Stimulated activated CD8-positive, alpha-beta memory T cell treated with anti-CD3 and anti-CD28 coated beads, Interleukin-4, amount 100 ng/mL, for 4 hours (primary cell): ENCODE data around the gene PRAF2.

ENCODE experiments used
- DNase-seq, 2 donors: peaks; one replicate each; pipeline ENCODE4 v3.0.0-alpha.2; 2020; ENCODE audit warnings: low read depth in 2 of 2, low spot score in 1 of 2

PRAF2 gene

DNA sequence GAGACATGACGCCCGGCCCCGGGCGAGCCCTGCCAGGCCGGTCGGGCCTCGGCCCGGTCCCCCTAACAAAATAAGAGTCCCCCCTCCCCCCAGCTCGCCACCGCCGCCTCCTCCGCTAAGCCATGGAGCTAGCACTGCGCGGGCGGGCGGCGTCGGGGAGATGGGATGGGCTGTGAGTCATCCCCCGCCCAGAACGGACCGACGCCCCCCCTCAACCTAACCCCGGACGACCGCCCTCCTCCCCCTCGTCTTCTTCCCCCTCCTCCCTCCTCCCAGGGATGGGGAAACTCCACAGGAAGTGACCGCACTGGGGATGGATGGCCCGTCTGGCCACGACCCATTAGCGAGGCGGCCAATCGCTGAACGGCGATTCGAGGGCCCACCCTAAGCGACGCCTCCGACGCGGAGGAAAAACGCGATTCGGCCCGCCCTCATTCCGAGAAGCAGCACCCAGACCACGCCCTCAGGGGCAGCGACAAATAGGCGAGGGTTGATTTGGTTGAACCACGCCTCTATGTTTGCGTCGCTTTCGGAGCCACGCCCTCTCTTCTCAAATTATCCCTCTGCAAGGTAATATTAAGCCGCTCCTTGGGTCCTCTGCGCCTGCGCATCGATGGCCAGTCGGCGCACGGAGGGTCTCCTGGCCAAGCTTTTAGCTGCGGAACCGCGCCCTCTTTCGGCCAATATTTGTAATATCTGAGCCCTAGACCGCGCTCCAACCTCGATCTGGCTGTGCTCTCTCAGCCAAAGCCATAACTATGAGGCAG lies 30.4 kb downstream of the PRAF2 start, which contains the start of gene TFE3:
TSS of gene TFE3 (minus strand) at position 138 of the 767 bp plus-strand sequence. CDS start at position 7, 131 bp downstream.
- DNase-seq = peak; percentile 89 to 94

GRCh38 chrX:49042581-49043219 lies 31.1 kb downstream of the PRAF2 start:
- DNase-seq = no peak

DNA sequence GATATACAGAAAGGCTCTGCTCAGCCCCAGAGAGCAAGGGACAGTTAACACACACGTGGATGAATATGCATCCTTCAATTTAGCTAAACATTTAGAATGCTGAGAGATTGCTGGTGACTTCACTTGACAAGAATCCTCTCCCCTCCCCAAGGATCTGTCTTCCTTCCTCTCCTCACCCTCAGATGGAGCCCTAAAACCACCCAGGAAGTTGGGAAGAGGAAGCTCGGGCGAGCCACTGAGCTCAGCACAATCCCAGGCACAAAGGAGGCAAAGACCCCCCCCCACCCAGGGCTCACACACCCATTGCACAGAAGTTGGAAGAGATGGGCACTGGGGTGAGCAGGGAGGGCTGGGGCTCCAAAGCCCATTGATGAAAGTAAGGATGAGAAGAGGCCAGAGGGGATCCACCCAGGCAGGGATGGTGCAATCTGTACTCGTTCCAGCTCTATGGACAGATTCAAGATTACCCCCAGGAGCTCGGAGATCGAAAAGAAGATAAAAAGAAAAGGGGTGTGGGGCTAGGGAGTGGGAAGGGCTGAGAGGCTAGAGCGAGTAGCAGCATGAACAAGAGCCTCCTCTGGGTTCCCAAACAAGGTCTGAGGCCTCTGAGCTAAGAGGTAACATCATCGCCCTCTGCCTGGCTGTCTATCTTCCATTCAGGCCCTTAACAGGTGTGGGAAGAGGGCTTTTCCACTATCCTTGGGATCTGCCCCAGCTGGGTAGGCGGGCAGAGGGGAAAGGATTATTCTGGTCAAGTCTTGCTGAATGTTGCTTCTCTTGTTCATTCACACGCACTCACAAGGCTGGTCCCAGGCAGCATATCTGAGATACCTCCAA lies 31.8 kb downstream of the PRAF2 start:
- no peak for DNase-seq

DNA sequence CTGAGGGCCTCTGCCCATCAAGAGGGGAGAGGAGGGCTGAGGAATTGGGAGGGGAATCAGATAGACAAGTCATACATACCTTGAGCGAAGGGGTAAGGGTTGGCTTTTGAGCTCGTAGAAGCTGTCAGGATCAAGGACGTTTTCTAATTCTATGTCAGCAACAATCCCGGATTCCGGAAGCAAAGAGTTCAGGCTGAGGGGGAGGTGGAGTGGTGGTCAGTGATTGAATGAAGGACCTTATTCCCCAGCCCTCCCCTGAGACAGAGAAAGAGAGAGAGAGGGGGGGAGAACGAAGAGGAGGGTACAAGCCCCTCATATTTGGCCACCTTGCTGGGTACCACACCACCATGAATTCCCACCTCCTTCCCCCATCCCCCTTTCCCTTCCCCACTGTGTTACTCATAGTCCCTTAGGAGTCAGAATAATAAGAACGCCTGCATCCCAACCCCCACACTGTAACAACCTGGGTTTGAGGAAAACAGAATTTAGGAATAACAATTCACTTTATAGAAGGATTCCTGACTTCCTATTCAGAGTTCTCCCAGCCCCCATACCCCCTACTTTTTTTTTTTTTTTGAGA lies 33.3 kb downstream of the PRAF2 start:
- no peak for DNase-seq

DNA sequence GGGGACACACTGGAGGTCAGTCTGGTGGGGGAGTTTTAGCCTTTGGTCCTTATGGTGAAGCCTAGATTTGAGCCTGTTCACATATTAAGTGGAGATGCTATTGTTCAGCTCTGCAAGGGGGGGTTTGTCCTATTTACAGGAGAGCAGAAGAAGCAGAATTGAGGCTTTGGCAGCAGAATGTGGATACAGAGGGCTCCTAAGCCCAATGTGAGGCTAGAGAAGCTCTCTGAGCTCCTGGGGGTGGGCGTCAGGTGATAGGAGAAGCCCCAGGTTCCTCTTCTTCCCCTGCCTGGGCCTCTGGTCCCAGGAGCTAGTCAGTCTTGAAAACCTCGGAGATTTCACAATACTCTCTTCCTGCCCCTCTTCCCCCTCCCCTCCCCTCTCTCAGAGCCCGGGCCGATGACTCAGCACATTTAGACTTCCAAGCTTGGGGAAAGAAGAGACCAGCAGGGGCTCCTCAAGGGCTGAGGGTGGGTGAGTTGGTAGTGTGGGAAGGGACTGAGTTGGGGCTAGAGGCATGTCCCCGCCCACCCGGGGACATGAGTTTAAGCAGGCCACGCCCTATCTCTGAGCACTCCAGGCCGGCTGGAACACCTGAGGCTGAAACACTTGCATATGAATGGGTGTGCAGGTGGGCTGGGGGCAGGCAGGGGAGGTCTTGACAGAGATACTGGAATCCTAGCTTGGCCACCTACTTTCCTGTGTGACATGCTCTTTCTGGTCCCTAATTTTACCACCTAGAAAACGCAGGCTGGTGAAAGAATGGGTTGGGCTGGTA lies 34.0 kb downstream of the PRAF2 start:
- peak in 1 of 2 donors; percentile 29 for DNase-seq

GRCh38 chrX:49037883-49038475 lies 35.8 kb downstream of the PRAF2 start:
- no peak for DNase-seq

- no peak for DNase-seq
Observed at GRCh38 chrX:49030283-49030682, 43.5 kb downstream of the PRAF2 start.

GRCh38 chrX:49029876-49030275 lies 43.9 kb downstream of the PRAF2 start:
- DNase-seq = no peak
